ENCODE results near the gene KRTAP2-3. TPM values are rescaled to one million over a fixed set of nuclear protein-coding genes. Genes with fewer than 3 reads are reported as not detected.
A peak's percentile ranks its signal among the peaks of the same experiment; 100 is the strongest.
"Not testable (repeated sequence)": the region's sequence is repeated elsewhere in the genome, so short reads cannot be mapped to it uniquely, and the experiment has no call there.

Gene KRTAP2-3
- total RNA-seq, 1 donor from 2014 or later = not detected

- not testable (repeated sequence) for ATAC-seq (ENCODE audit: poor library complexity)
Measured at GRCh38 chr17:41046735-41047465, 13.0 kb downstream of the KRTAP2-3 start, which contains the start of gene KRTAP2-1. Gene KRTAP2-1, minus strand, starts transcription at chr17:41047316. Its CDS starts 49 bp downstream, at chr17:41047267.

DNA sequence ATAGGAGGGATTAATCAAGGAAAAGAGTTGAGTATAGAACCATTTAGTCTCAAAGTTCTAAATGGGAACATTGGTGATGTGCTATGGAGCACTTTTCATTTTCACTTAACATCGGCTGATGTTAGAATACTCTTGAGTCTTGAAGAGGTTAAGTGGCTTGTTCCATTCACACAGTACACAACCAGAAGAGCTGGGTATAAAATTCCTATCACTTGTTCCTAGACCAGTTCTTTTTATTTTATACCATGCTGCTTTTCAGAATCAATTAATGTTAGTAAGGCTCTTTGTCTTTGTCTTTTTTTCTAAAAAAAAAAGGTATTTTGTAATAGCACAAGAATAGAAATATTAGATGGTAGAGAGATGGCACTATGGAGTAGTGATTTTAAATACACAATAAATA is 17.0 kb downstream of the KRTAP2-3 start:
- no peak for ATAC-seq (ENCODE audit: poor library complexity)
- intact Hi-C loops (cut with DNase I) = no loop called here
- DNase-seq = no peak

More at GRCh38 chr17:41046735-41047465, 13.0 kb downstream of the KRTAP2-3 start, which contains the start of gene KRTAP2-1:
- DNase-seq; intact Hi-C loops (cut with DNase I): not testable (repeated sequence)

DNA sequence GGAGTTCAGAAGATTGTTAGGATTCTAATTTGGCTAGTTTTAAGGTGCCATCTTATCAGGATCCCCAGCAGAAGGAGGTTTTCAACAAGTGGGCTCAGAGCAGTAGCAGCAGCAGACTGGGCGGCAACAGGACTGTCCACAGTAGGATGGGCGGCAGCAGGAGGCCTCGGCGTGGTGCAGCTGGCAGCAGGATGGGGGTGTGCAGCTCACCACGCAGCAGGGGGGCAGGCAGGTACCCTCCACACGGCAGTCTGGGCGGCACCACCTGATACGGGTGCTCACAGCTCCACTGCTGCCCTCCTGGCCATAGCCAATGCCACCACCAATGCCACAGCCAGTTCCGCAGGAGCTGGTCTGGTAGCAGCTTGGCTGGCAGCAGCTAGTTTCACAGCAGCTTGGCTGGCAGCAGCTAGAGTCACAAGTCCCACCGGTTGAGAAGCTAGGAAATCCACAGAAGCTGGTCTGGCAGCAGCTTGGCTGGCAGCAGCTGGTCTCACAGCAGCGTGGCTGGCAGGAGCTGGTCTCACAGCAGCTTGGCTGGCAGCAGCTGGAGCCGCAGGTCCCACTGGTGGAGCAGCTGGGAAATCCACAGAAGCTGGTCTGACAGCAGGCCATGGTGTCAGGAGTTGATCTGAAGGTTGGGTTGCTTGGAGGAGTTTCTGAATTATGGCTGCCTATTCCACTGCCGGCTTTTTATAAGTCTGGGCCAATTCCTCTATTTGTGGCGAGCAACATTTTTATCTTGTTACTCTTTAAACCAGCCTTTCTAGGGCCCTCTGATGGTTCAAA is 18.9 kb downstream of the KRTAP2-3 start, which contains the start of gene KRTAP1-1:
KRTAP1-1 (minus strand) TSS at position 668 of the 789 bp plus-strand sequence; CDS start at position 615, 53 bp downstream.
- ATAC-seq (ENCODE audit: poor library complexity); DNase-seq; intact Hi-C loops (cut with DNase I): not testable (repeated sequence)

DNA sequence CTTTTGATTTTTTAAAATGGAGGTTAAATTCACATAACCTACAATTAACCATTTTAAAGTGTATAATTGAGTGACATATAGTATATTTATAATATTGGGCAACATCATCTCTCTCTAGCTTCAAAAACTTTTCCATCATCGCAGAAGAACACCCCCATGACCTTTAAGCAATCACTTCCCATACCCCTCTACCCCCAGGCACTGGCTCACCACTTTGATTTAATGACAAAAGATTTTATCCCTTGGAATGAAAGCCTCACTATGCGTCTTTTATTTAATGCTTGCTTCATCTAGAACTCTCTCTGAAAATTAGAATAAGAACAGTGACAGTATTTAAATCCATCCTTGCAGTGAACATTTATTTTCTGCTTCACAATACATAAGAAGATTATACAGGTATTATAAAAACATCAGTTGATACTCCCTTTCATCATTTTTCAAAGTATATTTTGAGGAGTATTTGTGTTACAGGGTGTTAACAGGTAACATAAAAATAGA is 22.0 kb downstream of the KRTAP2-3 start:
- intact Hi-C loops (cut with DNase I) = no loop called here
- DNase-seq (no peak), ATAC-seq (ENCODE audit: poor library complexity) (no peak)

DNA sequence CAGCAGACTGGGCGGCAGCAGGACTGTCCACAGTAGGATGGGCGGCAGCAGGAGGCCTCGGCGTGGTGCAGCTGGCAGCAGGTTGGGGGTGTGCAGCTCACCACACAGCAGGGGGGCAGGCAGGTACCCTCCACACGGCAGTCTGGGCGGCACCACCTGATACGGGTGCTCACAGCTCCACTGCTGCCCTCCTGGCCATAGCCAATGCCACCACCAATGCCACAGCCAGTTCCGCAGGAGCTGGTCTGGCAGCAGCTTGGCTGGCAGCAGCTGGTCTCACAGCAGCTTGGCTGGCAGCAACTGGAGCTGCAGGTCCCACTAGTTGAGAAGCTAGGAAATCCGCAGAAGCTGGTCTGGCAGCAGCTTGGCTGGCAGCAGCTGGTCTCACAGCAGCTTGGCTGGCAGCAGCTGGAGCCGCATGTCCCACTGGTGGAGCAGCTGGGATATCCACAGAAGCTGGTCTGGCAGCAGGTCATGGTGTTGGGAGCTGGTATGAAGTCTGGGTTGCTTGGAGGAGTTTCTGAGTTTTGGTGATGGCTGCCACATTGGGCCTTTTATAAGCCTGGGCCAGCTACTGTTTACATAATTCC is 25.5 kb downstream of the KRTAP2-3 start, which contains the start of gene KRTAP1-3:
KRTAP1-3 (minus strand) TSS at position 529 of the 590 bp plus-strand sequence; CDS start at position 476, 53 bp downstream.
- intact Hi-C loops (cut with DNase I); ATAC-seq (ENCODE audit: poor library complexity); DNase-seq: not testable (repeated sequence)

DNA sequence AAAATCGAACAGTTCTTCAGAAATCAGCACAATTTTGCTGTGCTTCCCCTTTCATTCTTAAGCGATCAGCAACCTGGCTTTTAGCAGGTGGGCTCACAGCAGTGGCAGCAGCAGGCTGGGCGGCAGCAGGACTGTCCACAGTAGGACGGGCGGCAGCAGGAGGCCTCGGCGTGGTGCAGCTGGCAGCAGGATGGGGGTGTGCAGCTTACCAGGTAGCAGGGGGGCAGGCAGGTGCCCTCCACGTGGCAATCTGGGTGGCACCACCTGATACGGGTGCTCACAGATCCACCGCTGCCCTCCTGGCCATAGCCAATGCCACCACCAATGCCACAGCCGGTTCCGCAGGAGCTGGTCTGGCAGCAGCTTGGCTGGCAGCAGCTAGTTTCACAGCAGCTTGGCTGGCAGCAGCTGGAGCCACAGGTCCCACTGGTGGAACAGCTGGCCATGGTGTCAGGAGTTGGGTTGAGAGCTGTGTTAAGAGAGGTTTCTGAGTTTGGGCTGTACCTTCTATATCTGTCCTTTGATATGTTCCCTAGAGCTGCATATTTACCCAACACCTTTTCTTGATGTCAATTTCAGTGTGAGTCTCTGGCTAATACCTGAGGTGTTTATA is 30.2 kb downstream of the KRTAP2-3 start, which contains the start of gene KRTAP1-4:
KRTAP1-4 (minus strand) TSS at position 563 of the 613 bp plus-strand sequence; CDS start at position 446, 117 bp downstream.
- no peak for ATAC-seq (ENCODE audit: poor library complexity)
- DNase-seq = no peak
- intact Hi-C loops (cut with DNase I) = no loop called here

DNA sequence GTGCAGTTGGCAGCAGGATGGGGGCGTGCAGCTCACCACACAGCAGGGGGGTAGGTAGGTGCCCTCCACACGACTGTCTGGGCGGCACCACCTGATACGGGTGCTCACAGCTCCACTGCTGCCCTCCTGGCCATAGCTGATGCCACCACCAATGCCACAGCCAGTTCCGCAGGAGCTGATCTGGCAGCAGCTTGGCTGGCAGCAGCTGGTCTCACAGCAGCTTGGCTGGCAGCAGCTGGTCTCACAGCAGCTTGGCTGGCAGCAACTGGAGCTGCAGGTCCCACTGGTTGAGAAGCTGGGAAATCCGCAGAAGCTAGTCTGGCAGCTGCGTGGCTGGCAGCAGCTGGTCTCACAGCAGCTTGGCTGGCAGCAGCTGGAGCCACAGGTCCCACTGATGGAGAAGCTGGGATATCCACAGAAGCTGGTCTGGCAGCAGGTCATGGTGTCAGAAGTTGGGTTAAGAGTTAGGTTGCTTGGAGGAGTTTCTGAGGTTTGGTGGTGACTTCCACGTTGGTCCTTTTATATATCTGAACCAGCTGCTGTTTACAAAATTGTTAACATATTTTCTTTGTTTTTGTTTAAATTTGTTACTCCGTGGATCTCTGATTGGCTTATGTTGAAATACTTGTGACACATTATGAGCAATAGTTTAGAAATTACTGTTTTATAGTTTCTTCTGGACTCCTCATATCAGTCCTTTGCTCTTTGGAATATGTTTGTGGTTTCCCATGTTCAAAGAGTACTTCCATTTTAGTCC is 33.0 kb downstream of the KRTAP2-3 start, which contains the start of gene KRTAP1-5:
KRTAP1-5 (minus strand) TSS at position 494 of the 757 bp plus-strand sequence; CDS start at position 441, 53 bp downstream.
- no peak for ATAC-seq (ENCODE audit: poor library complexity)

GRCh38 chr17:41024697-41025096 is 35.2 kb downstream of the KRTAP2-3 start:
- intact Hi-C loops (cut with DNase I) = no loop called here
- ATAC-seq (ENCODE audit: poor library complexity) (no peak), DNase-seq (no peak)

More for the DNA sequence above, 33.0 kb downstream of the KRTAP2-3 start, which contains the start of gene KRTAP1-5:
- intact Hi-C loops (cut with DNase I) = no loop called here
- DNase-seq = no peak

DNA sequence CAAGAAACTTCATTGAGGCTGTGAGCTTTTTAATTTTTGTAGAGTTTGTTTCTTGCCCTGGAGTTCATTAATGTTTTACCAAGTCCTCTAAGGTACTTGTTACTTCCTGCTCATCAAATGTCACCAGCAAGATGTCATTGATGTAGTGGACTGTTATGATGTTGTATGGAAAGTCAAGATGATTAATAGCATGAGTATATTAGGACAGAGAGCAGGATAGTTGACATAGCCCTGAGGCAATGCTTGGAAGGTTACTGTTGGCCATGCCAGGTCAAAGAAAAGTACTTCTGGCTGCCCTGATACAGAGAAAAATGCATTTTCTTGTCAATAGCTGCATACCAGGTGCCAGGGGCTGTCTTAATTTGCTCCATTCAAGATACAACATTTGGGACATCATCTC is 39.6 kb downstream of the KRTAP2-3 start:
- DNase-seq = no peak
- no peak for ATAC-seq (ENCODE audit: poor library complexity)

GRCh38 chr17:41019415-41019814 is 40.5 kb downstream of the KRTAP2-3 start:
- no peak for DNase-seq
- intact Hi-C loops (cut with DNase I) = no loop called here
- ATAC-seq (ENCODE audit: poor library complexity) = no peak

More for the DNA sequence above, 39.6 kb downstream of the KRTAP2-3 start:
- intact Hi-C loops (cut with DNase I) = no loop called here

GRCh38 chr17:41018541-41018940 is 41.4 kb downstream of the KRTAP2-3 start:
- intact Hi-C loops (cut with DNase I) = no loop called here

DNA sequence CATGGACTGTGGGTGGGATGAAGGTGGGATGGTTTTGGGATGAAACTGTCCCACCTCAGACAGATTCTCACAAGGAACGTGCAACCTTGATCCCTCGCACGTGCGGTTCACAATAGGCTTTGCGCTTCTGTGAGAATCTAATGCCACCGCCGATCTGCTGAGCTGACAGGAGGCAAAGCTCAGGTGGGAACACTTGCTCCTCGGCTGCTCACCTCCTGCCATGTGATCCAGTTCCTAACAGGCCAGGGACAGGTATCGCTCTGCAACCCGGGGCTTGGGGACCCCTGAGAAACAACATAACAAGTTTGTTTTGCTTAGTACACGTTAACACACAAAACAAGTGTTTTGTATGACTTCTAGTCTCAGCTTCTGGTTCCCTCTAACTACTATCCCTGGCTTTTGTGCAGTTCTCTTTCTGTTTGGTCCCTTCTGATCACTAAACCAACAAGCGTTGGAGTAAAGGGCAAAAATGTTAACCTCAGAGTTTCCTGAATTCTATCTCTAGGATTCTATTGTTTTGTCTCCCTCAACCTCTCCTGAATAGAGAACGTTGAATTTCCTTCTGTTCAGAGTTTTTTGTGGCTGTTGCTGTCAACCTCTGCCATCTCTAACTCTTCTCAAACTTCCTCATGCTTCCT is 43.2 kb downstream of the KRTAP2-3 start:
- DNase-seq = no peak
- intact Hi-C loops (cut with DNase I) = no loop called here
- no peak for ATAC-seq (ENCODE audit: poor library complexity)

More at GRCh38 chr17:41018541-41018940, 41.4 kb downstream of the KRTAP2-3 start:
- DNase-seq (no peak), ATAC-seq (ENCODE audit: poor library complexity) (no peak)

DNA sequence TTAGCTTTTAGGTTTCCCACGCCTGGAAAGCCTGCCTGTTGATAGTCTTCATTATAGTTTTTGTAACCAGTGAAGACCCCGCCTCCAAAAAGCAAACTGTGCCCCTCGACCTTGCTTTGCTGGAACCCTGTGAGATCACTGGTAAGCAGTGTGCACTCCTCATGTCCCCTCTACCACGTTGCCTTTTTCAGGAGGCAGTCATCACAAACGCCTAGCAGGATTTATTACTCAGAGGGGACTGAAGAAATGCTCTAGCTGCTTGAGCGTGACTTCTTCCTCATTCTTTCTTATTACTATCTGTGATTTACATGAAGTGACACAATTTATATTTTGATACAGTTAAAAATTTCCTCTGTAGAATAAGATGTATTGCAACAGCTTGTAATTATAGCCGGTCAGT is 44.5 kb downstream of the KRTAP2-3 start:
- no peak for ATAC-seq (ENCODE audit: poor library complexity)
- intact Hi-C loops (cut with DNase I) = no loop called here
- DNase-seq = no peak

- ATAC-seq (ENCODE audit: poor library complexity) (peak; percentile 48), DNase-seq (no peak)
- intact Hi-C loops (cut with DNase I) = no loop called here
Measured at GRCh38 chr17:41013606-41014005, 46.3 kb downstream of the KRTAP2-3 start.

- DNase-seq (no peak), ATAC-seq (ENCODE audit: poor library complexity) (no peak)
- intact Hi-C loops (cut with DNase I) = no loop called here
Measured at GRCh38 chr17:41013181-41013580, 46.7 kb downstream of the KRTAP2-3 start.

GRCh38 chr17:41012326-41013120 is 47.4 kb downstream of the KRTAP2-3 start:
- intact Hi-C loops (cut with DNase I) = no loop called here
- DNase-seq = no peak
- no peak for ATAC-seq (ENCODE audit: poor library complexity)

Data from Right ventricle myocardium superior (tissue), 1 donor.